ENCODE data around the gene SLC38A2.
A peak's percentile ranks its signal among the peaks of the same experiment; 100 is the strongest.

SLC38A2 gene

DNA sequence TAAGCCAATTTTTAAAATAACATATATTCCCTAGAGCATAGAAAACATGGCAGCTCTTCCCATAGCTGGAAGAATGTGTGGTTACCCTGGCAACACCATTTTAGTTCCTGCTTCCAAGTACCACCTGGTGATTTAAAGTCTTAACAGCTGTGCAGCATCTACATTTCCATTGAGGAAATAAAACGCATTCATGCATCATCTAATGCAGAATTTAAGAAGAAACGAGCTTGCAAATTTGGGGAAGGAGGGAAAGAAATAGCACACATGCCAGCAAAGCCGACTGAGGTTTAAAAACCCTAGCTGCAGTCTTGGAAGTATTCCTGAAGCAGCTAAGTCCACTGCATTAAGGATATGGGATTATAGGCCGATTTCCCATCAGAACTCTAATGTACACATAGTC lies 22.8 kb upstream of the SLC38A2 start:
- DNase-seq (ENCODE audit: low read depth in 2 of 2): no peak

GRCh38 chr12:46391630-46392029 lies 19.1 kb upstream of the SLC38A2 start:
- DNase-seq (ENCODE audit: low read depth in 2 of 2): peak; percentile 97 to 98

DNA sequence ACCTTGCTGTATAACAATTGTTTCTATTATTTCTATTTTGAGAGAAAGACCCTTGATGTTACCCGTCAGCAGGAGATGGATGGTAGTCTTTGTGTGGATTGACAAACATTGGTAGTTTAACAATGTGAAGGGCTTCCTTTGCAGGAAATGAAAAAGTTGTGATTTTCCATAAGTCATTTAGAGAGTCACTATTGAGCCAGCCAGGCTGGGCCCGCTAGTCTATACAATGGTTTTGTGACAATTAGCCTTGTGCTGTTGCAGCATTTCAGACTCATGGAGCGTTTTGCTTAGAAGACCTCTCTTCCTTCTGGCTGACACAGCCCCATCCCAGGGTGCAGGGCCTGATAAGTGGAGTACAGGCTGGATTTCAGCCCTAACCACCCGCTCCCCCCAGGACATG lies 18.3 kb upstream of the SLC38A2 start:
- no peak for DNase-seq (ENCODE audit: low read depth in 2 of 2)

GRCh38 chr12:46390304-46390703 lies 17.7 kb upstream of the SLC38A2 start:
- DNase-seq (ENCODE audit: low read depth in 2 of 2): no peak

- DNase-seq (ENCODE audit: low read depth in 2 of 2): peak; percentile 98 to 99
Measured at GRCh38 chr12:46389031-46389616, 16.6 kb upstream of the SLC38A2 start.

DNA sequence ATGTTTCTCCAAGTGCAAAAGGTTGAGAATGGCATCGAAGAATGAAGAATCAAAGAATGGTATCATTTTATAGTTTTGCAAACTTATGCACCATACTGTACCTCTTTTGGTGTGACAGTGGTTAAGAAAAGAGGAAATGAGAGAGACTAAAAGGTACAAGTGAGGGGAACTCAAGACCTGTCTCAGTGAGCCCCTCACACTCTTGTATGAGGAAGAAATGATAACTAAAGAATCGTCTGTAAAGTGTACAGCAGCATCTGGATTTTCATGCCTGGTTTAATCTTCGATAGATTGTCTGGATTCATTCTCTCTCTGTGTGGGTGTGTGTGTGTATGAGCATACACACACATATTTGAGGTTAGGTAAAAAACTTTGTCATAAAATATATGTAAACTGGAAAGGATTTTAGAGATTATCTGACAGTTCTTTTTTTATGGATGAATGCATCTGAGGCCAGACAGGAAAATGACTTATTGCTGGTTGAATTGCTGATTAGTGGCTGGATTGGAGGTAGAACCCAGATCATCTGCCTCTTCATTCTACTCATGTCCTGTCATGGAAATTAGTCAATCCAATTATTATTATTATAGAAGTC lies 16.0 kb upstream of the SLC38A2 start:
- peak; percentile 96 to 97 for DNase-seq (ENCODE audit: low read depth in 2 of 2)

GRCh38 chr12:46387670-46388069 lies 15.1 kb upstream of the SLC38A2 start:
- no peak for DNase-seq (ENCODE audit: low read depth in 2 of 2)

GRCh38 chr12:46386877-46387629 lies 14.5 kb upstream of the SLC38A2 start:
- DNase-seq (ENCODE audit: low read depth in 2 of 2): no peak

DNA sequence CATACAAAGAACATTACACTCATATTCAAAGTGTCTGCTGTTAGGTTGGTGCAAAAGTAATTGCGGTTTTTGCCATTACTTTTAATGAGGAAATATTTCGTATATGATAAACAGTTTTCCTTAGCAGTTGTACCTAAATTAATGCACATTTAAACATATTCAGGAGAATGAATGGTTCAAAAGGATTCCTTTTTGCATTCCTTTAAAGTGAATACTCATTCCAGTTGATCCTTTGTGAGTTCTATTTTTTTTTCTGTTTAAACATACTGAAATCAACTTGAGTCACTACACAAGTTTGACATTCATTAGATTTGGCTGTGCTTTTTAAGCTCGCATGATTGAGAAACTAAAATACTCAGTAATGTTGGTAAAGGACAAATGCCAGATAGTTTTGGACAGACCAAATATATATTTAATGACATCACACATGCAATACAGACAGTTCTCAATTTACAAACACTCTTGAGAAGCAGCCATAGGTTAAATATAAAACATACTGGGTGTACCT lies 13.8 kb upstream of the SLC38A2 start:
- DNase-seq (ENCODE audit: low read depth in 2 of 2): peak; percentile 97 to 98

- DNase-seq (ENCODE audit: low read depth in 2 of 2): no peak
Measured at GRCh38 chr12:46385438-46385837, 12.9 kb upstream of the SLC38A2 start.

GRCh38 chr12:46384451-46385309 lies 12.1 kb upstream of the SLC38A2 start:
- DNase-seq (ENCODE audit: low read depth in 2 of 2): no peak

DNA sequence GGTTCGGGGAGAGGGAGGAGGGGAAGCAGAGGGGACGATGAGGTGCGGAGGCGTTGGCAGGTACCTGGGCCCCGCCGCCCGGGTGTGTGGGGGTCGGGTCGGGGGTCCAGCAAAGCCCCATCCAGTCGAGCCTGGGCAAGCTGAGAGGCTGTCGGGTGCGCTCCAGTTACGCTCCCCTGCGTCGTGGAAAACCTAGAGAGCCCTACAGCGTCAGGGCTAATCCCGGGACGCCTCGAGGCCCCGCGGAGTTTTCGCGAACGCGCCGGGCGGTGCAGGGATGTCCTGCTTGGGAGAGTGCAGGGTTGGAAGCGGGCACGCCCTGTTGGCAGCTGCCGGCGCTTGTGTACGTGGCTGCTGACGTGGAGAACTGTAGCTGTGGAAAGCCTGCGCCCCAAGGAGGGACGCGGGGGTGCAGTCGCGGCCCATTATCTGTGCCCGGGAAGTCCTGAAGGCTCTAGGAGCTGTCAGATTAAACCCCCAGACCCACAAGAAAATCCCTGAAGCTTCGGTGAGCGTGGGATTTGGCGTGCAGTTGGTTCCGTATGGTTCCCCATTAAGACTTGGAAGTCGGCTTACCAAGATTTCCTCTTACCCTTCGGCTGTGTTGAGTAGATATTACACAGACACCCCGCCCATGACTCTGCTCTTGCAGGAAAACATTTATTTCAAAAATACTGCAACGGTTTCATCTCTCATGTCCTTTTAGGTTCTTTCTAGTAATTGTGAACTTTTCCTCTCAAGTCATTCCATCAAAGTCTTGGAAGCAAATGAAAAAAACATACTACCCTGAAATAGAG lies 11.3 kb upstream of the SLC38A2 start:
- DNase-seq (ENCODE audit: low read depth in 2 of 2): peak; percentile 83 to 85

DNA sequence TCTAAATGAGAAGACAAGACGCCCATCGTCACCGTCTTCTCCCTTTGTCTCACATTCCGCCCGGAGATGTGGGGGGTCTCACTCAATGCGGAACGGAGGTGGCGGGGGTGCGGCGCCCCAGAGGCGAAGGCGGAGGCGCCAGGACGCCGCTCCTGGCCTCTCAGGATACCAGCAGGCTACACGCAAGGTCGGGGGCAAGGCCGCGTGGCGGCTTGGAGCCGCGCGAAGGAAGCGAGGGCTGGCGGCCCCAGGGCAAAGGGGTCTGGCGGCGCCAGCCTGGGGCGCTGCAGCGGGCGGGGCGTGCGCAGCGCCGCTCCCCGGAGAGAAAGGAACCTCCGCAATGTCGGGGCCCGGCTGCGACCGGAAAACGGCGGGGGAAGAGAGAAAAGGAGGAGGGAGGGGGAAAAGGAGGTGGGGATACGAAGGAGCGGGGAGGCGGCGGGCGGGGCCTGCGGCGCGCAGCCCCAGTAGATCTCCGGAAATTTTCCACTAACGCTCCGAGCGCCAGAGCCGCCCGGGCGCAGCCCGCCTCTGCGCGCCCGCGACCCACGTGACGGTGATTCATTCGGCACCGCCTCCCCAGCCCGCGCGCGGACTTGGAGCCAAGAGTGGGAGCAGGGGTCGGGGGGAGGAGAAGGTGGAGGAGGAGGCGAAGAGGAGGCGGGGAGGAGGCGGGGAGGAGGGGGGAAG lies 10.5 kb upstream of the SLC38A2 start:
- DNase-seq (ENCODE audit: low read depth in 2 of 2): peak; percentile 97

- DNase-seq (ENCODE audit: low read depth in 2 of 2): no peak
Measured at GRCh38 chr12:46382408-46382963, 9.9 kb upstream of the SLC38A2 start.

- DNase-seq (ENCODE audit: low read depth in 2 of 2): no peak
Measured at GRCh38 chr12:46380881-46381280, 8.3 kb upstream of the SLC38A2 start.

- no peak for DNase-seq (ENCODE audit: low read depth in 2 of 2)
Measured at GRCh38 chr12:46380022-46380796, 7.6 kb upstream of the SLC38A2 start.

DNA sequence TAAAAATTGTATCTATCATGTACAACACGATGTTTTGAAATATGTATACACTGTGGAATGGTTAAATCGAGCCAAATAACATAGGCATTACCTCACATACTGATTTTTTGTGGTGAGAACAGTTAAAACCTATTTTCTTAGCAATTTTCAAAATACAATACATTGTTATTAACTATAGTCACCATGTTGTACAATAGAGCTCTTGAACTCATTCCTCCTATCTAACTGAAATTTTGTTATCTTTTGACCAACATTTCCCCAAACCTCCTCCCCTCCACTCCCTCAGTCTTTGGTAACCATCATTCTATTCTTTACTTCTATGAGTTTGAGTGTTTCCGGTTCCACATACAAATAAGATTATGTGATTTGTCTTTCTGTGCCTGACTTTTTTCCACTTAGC lies 6.8 kb upstream of the SLC38A2 start:
- DNase-seq (ENCODE audit: low read depth in 2 of 2): no peak

DNA sequence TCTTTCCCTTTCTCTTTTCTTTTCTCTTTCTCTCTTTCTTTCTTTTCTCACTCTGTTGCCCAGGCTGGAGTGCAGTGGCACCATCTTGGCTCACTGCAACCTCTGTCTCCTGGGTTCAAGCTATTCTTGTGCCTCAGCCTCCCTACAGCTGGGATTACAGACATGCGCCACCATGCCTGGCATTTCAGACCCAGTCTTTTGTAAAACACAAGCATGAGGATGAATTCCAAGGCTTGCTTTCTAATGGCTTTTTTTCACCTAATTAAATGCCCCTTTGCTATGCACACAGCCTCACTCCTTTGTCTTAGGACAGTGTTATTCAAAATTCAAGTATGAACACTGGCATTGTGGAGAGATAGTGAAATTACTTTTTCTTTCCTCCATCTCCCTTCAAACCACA lies 6.0 kb upstream of the SLC38A2 start:
- DNase-seq (ENCODE audit: low read depth in 2 of 2): no peak

DNA sequence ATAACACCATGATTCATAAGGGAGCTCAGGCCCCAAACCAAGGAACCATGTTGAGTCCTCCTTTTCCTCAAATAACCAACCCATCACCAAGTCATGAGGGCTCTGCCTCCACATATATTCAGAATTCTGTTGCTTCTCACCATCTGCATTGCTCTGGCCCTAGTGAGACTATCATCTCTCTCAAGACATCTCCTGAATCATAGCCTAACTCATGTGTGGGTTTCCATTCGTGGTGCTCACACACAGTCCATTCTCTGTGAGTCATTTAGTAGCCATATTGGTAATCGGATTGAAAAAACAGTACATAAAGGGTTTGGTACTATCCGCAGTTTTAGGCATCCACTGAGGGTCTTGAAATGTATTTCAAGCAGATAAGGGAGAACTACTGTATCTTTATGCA lies 5.1 kb upstream of the SLC38A2 start:
- DNase-seq (ENCODE audit: low read depth in 2 of 2): no peak

GRCh38 chr12:46376579-46376978 lies 4.0 kb upstream of the SLC38A2 start:
- no peak for DNase-seq (ENCODE audit: low read depth in 2 of 2)
